Measurements from ENCODE around the gene STRAP.

GRCh38 chr12:15851919-15852318 is 30.3 kb upstream of the STRAP start:
- TF ChIP-seq CTCF (IDR thresholded peaks at IDR 0.05; ENCODE audit: low read length) (no peak), EZH2 (optimal IDR thresholded peaks at IDR 0.05; ENCODE audit: low read depth, low read length) (no peak), EZH2phosphoT487 (IDR thresholded peaks at IDR 0.05; ENCODE audit: low read length) (no peak)
